ENCODE data around the gene TCAP.

The TCAP gene

DNA sequence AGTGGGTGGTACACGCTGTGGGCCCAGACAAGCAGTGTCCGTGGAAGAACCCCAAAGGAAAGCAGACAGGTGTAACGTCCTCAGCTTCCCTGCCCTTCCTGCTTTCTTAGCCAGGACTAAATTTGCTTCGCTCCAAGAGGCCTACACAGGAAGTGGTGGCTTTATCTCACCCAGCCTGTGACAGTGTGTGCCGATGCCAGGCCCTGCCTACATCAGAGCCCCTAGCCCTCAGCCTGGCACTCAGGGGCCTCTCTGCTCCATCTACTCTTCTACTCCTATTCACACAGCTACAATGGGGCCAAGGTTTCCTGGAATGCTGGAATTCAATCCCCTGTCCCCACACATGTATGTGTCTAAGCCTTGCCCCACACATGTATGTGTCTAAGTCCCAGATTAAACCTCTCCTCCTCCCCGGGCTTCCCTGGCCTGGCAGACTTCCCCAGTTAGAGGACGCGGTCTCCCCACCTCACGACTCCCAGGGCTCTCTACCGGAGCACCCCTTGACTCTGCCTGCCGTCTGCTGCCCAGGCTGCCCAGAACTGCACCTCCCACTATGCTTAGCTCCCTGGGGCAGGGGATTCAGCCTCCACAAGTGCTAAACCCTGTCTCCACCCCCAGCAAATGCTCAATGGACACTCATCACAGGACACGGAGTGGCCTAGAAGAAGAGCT is 14.5 kb downstream of the TCAP start:
- H3K4me1 ChIP-seq = no peaks in the 10 kb centered on the region
- no peak overlapping the region for H3K4me3 ChIP-seq (ENCODE audit: low read depth, low read length)
- no peaks in the 10 kb centered on the region for H3K27me3 ChIP-seq
- H3K9me3 ChIP-seq = no peaks in the 10 kb centered on the region
- DNase-seq = no peak
- H3K36me3 ChIP-seq = no peaks in the 10 kb centered on the region
- TF ChIP-seq, protein P1, sequence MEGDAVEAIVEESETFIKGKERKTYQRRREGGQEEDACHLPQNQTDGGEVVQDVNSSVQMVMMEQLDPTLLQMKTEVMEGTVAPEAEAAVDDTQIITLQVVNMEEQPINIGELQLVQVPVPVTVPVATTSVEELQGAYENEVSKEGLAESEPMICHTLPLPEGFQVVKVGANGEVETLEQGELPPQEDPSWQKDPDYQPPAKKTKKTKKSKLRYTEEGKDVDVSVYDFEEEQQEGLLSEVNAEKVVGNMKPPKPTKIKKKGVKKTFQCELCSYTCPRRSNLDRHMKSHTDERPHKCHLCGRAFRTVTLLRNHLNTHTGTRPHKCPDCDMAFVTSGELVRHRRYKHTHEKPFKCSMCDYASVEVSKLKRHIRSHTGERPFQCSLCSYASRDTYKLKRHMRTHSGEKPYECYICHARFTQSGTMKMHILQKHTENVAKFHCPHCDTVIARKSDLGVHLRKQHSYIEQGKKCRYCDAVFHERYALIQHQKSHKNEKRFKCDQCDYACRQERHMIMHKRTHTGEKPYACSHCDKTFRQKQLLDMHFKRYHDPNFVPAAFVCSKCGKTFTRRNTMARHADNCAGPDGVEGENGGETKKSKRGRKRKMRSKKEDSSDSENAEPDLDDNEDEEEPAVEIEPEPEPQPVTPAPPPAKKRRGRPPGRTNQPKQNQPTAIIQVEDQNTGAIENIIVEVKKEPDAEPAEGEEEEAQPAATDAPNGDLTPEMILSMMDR (IDR thresholded peaks at IDR 0.05; ENCODE audit: low read depth, low read length) = no peak

DNA sequence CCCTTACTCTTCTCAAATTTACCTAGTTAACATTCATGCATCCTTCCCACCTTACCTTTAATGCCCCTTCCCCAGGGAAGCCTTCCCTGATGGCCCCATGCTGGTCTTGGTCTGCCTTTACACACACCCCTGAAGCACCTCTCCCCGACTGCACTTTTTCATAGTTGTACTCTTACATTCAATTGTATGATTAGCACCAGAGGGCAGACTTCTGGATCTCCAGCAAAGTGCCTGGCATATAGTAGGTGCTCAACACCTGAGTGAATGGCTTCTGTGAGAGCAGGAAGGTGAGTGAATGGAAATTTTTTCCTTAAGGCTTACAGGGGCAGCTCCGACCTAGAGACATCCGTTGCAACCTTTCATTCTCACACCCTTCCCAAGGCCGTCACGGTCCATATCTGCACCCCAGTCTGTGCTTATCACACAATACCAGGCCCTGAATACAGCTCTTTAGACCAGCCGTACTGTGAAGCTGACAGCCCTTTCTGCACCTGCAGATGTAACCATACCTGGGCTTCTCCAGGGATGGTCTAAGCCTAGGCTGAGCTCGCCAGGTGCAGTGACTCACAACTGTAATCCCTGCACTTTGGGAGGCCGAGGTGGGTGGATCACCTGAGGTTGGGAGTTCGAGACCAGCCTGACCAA is 18.3 kb downstream of the TCAP start:
- TF ChIP-seq, protein P1 (IDR thresholded peaks at IDR 0.05; ENCODE audit: low read depth, low read length) = no peak
- H3K4me3 ChIP-seq (ENCODE audit: low read depth, low read length) = no peak overlapping the region
- DNase-seq = no peak

DNA sequence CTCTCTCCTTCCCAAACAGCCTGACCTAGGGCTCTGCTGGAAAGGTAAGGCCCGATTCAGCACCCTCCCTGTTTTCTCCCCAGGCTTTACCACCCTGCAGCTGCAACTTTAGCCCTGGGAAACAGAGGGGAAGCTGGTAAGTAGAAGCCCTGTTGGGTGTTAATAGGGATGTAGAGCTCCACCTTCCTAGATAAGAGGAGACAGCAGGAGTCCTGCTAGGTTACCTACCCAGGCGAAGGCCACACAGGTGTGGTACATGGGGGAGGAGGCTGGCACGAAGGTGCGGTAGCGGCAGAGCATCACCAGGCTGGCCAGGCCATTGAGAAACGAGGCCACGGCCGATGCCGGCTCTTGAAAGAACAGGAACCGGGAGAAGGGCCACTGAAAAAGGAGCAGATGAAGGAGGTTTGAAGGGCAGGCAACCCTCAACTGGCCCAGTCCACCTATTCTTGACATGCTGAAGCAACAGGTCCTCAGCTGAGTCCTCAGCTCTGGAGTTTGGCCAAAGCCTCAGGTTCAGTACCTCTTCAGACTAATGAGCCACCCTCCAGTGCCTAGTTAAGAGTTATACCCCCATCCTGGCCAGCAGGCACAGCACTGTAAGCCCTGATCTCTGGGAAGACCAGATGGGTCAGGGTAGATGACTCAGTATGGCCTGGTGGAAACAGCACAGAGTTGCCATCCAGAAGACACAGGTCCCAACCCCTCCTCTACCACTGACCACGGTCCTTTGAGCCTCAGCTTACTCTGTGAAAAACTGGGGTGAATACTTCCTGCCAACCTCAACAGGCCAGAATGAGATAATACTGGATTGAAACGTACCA is 19.4 kb downstream of the TCAP start:
- TF ChIP-seq, protein P1 (IDR thresholded peaks at IDR 0.05; ENCODE audit: low read depth, low read length) = no peak
- Histone ChIP-seq H3K4me1 (no peaks in the 10 kb centered on the region), H3K9me3 (no peaks in the 10 kb centered on the region), H3K36me3 (no peaks in the 10 kb centered on the region; the same call in 1 of the 2 replicates), H3K4me3 (ENCODE audit: low read depth, low read length) (no peak overlapping the region), H3K27me3 (no peaks in the 10 kb centered on the region)
- DNase-seq = no peak

More for the DNA sequence above, 18.3 kb downstream of the TCAP start:
- Histone ChIP-seq H3K36me3 (no peaks in the 10 kb centered on the region; the same call in 1 of the 2 replicates), H3K9me3 (no peaks in the 10 kb centered on the region), H3K4me1 (no peaks in the 10 kb centered on the region), H3K27me3 (no peaks in the 10 kb centered on the region)

DNA sequence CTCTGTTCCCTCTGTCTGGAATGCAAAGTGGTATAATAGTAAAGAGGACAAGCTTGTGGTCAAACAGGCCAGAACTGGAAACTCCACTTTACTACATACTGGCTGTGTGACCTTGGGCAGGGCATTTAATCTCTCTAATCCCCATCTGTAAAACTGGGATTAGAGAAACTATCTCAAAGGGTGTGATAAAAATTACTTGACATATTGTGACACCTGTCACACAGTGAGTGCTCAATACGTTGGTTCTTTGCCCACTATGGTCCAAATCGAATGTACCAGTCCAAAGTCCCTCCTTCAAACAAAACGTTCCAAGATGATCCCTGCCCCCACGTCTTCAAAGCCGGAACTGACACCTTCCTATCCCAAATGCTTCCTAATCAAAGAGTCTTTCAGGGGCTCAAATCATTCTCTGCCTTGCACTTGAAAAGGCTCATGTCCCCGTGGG is 22.0 kb downstream of the TCAP start:
- H3K9me3 ChIP-seq = no peaks in the 10 kb centered on the region
- TF ChIP-seq, protein P1 (IDR thresholded peaks at IDR 0.05; ENCODE audit: low read depth, low read length) = no peak
- H3K36me3 ChIP-seq = no peaks in the 10 kb centered on the region; the same call in 1 of the 2 replicates
- H3K4me1 ChIP-seq = no peaks in the 10 kb centered on the region
- peak overlapping the region; percentile 94 for H3K4me3 ChIP-seq (ENCODE audit: low read depth, low read length)
- H3K27me3 ChIP-seq = no peaks in the 10 kb centered on the region
- no peak for DNase-seq

DNA sequence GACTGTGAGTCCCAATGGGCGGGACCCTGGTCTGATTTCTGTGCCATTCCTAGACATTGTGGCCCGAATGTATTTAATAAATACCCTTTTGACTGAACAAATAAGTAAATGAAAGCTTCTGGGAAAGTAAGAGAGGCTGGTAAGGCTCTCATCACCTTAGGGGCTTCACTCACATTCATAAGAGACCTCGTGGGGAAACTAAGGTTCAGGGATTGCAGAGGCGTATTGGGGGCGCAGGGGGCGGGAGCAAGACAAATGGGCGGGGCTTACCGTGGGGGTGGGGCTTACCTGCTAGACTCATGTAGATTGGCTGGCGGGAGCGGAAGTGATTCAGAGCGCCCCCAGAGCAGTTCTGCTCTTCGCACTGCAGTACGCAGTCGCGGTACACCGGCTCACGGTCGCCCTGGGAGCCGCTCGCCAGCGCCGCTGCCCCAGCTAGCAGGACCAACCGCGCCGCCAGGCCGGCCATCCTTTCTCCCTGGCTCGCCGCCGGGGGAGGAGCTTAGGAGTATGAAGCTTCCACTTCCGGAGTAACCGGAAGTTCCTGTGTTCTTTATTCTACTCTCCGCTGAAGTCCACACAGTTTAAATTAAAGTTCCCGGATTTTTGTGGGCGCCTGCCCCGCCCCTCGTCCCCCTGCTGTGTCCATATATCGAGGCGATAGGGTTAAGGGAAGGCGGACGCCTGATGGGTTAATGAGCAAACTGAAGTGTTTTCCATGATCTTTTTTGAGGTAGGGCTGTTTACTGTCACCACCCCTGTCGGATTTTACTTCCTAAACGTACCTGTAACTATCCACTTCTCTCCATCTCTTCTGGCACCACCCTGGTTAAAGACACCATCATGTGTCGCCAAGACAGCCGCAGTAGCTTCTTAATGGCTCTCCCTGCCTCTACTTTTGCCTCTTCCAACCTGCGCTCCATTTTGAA is 22.7 kb downstream of the TCAP start, which contains the start of gene PGAP3:
TSS of gene PGAP3 (minus strand) at position 512 of the 929 bp plus-strand sequence. CDS start at position 469, 43 bp downstream.
- peak; percentile 96 for DNase-seq
- Histone ChIP-seq H3K9me3 (no peaks in the 10 kb centered on the region), H3K27me3 (no peaks in the 10 kb centered on the region), H3K36me3 (no peaks in the 10 kb centered on the region; the same call in 1 of the 2 replicates), H3K4me1 (no peaks in the 10 kb centered on the region), H3K4me3 (ENCODE audit: low read depth, low read length) (peak within 1 kb of the TSS; percentile 94)
- TF ChIP-seq, protein P1 (IDR thresholded peaks at IDR 0.05; ENCODE audit: low read depth, low read length) = no peak
